Peyer's patch (tissue), 4 donors: ENCODE measurements around the gene NLRC4.

Experiments used
- POLR2A ChIP-seq, 2 donors: fragments of 450-650 bp; IDR thresholded peaks; one replicate each; pipeline ENCODE4 v1.5.1; 2017; ENCODE audit warnings: antibody characterized with exemption in 2 of 2, mild to moderate bottlenecking in 2 of 2, moderate library complexity in 2 of 2
- TF ChIP-seq, protein P1 (sequence below), 6 experiments: fragments of 450-650 bp in 4 of 6; fragments of 200-600 bp in 2 of 6; sonication (generic) in 1 of 6; IDR thresholded peaks; one replicate each; pipeline ENCODE4 v1.5.1; 2017 to 2019; ENCODE audit warnings: antibody characterized with exemption in 6 of 6, mild to moderate bottlenecking in 3 of 6, moderate library complexity in 1 of 6

GRCh38 chr2:32189011-32189410, 75.7 kb downstream of the NLRC4 start:
- TF ChIP-seq, protein P1, sequence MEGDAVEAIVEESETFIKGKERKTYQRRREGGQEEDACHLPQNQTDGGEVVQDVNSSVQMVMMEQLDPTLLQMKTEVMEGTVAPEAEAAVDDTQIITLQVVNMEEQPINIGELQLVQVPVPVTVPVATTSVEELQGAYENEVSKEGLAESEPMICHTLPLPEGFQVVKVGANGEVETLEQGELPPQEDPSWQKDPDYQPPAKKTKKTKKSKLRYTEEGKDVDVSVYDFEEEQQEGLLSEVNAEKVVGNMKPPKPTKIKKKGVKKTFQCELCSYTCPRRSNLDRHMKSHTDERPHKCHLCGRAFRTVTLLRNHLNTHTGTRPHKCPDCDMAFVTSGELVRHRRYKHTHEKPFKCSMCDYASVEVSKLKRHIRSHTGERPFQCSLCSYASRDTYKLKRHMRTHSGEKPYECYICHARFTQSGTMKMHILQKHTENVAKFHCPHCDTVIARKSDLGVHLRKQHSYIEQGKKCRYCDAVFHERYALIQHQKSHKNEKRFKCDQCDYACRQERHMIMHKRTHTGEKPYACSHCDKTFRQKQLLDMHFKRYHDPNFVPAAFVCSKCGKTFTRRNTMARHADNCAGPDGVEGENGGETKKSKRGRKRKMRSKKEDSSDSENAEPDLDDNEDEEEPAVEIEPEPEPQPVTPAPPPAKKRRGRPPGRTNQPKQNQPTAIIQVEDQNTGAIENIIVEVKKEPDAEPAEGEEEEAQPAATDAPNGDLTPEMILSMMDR (IDR thresholded peaks at IDR 0.05): no peak
- TF ChIP-seq POLR2A (IDR thresholded peaks at IDR 0.05): no peak
